Retinal pigment epithelial cell (primary cell): ENCODE data around the gene MTF2.

Experiments
- DNase-seq: peaks from one replicate; pipeline ENCODE4 v3.0.0-alpha.2; 2010; ENCODE audit warnings: low read depth
- H3K4me3 ChIP-seq: 2 replicates; pipeline ENCODE4 v1.5.1; 2011; ENCODE audit warnings: mild to moderate bottlenecking, low read length, control low read depth, moderate library complexity
- CTCF ChIP-seq: conservative IDR thresholded peaks from 2 replicates; pipeline ENCODE4 v1.5.1; 2011; ENCODE audit warnings: low read depth, low read length, control low read depth, inconsistent platforms

The MTF2 gene

GRCh38 chr1:93082313-93082712 lies 3.2 kb downstream of the MTF2 start:
- DNase-seq: no peak
- H3K4me3 ChIP-seq: no peak overlapping the region
- no peak for TF ChIP-seq CTCF

GRCh38 chr1:93083979-93084378 lies 4.9 kb downstream of the MTF2 start:
- no peak for TF ChIP-seq CTCF
- H3K4me3 ChIP-seq: no peak overlapping the region
- no peak for DNase-seq

- DNase-seq: no peak
- no peak for TF ChIP-seq CTCF
These were observed 8.4 kb downstream of the MTF2 start for GRCh38 chr1:93087532-93087931.

GRCh38 chr1:93093332-93094006 lies 14.4 kb downstream of the MTF2 start:
- no peak for TF ChIP-seq CTCF
- DNase-seq: no peak
- no peak overlapping the region for H3K4me3 ChIP-seq

More at GRCh38 chr1:93087532-93087931, 8.4 kb downstream of the MTF2 start:
- H3K4me3 ChIP-seq: no peak overlapping the region

GRCh38 chr1:93095804-93096585 lies 16.9 kb downstream of the MTF2 start:
- no peak for DNase-seq
- no peak overlapping the region for H3K4me3 ChIP-seq
- no peak for TF ChIP-seq CTCF

- H3K4me3 ChIP-seq: no peak overlapping the region
- no peak for DNase-seq
- TF ChIP-seq CTCF: no peak
These were observed 23.1 kb downstream of the MTF2 start for GRCh38 chr1:93102142-93102541.

GRCh38 chr1:93106226-93106625 lies 27.1 kb downstream of the MTF2 start:
- no peak for TF ChIP-seq CTCF
- peak; percentile 13 for DNase-seq
- H3K4me3 ChIP-seq: no peak overlapping the region
